GM18511 (cell line): ENCODE measurements around the gene YPEL4.

ENCODE experiments used
- ATAC-seq: cut with Tn5 transposase; IDR thresholded peaks from one replicate; pipeline ENCODE4 v1.9.1; 2021; ENCODE audit warnings: mild to moderate bottlenecking, moderate library complexity; ENCODE audit not compliant: unreplicated experiment

Gene YPEL4

DNA sequence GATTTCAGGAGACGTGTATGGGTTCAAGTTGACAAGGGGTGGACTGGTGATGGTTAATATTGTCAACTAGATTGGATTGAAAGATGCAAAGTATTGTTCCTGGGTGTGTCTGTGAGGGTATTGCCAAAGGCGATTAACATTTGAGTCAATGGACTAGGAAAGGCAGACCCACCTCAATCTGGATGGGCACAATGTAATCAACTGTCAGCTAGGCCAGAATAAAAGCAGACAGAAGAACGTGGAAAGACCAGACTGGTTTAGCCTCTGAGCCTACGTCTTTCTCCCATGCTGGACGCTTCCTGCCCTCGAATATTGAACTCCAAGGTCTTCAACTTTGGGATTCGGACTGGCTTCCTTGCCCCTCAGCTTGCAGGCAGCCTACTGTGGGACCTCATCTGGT, 1.7 kb upstream of the YPEL4 start:
- no peak for ATAC-seq

DNA sequence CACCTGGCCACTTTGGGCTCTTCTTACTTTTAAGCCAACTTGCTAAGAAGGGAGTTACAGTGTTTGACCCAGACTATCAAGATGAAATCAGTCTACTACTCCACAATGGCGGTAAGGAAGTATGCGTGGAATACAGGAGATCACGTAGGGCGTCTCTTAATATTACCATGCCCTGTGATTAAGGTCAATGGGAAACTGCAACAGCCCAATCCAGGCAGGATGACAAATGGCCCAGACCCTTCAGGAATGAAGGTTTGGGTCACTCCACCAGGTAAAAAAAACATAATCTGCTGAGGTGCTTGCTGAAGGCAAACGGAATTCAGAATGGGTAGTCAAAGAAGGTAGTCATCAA, 1.0 kb upstream of the YPEL4 start:
- no peak for ATAC-seq

DNA sequence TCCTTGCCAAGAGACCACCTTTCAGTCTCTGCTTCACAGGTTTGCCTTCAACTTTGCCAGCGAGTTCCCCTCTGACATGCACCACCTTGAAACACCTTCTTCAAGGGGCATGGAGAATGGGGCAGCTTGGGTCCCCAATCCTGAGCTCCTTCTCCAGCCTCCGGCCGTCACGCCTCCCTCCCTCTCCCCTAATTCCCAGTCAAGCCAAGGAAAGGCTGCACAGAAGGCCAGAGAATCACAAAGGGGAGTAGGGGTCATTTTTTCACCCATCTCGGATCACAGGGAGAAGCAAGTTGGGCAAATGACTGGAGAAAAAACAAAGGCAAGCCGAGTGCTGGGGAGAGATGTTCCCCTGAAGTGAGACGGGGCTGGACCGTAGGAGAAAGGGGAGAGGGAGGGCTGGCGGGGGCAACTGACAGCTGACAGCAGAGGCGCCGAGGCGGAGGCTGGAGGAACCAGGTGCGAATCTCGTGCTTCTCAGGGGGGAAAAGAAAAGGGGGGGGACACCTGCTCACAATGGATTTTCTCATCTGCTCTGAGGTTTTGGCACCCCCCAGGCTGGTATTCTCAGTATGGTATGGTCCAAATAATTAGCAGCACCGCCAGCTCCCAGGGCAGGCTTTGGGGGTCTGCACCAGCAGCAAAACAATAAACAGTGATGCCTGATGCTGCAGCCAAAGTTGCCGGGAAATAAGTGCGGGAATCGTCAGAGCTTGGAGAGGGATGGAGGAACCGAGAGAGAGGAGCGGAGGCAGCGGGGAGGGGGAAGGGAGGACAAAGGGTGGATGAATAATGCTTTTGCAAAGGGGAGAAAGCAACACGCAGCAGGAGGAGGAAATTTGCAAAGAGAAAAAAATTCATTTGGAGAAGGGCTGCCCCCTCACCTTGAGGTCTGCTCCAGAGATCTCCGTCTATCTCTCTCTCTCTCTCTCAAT, 644 bp downstream of the YPEL4 start:
- ATAC-seq, result peak; percentile 7

DNA sequence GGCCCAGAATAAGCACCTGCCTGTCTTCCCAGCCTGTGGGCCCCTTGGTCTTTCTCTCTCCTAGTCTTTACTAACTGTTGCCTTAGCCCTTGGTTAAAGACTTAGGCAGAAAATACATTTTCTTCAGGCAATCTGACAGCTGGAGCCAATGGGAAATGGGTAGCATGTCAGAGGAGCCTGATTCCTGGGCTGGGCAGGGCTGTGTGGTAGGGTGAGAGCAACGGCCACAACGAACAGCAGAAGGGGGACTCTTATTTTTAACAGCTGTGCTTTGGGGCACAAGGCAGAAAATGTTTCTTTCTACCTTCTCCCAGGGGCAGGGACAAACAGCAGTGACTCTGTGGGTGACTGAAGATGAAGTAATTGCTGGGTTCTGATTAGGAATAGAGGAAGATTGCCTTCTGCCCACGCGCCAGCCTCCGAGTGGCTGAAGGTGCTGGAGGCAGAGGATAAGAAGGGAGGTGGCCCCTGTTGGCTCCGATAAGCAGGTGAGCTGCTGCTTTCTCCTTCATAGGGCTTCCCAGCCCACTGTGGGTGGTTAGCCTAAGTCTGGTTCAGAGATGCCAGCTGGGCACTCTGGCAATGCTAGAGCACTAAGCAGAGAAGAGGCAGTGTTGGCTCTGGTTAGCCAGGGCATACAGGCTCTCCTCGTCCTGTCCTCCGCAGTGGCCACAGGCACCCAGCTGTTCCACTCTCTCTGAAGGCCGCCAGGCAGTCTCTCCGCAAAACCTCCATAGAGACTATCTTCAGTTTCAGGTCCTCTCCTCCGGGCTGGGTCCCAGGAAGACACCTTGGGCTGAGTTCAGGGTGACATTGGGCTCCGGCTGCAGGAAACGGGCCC, 1.5 kb downstream of the YPEL4 start:
- ATAC-seq, result peak; percentile 36

DNA sequence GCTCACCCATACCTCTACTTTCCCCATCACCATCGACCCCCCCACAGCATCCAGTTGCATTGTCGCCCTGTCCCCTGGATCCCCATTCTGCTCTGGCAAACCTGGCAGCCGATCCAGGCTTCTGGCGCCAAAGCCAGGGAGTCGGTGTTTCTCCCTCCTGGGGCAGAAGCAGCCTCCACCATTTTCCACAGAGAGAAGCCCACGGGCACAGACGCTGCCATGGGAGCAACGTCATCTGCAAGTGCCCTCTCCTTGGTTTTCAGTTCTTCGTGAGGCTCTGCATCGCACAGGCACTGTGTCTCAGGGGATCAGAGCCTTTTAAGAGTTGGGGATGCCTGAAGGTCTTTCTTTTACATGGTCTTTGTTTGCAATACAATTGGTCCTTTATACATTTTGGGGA, 2.3 kb downstream of the YPEL4 start:
- no peak for ATAC-seq

DNA sequence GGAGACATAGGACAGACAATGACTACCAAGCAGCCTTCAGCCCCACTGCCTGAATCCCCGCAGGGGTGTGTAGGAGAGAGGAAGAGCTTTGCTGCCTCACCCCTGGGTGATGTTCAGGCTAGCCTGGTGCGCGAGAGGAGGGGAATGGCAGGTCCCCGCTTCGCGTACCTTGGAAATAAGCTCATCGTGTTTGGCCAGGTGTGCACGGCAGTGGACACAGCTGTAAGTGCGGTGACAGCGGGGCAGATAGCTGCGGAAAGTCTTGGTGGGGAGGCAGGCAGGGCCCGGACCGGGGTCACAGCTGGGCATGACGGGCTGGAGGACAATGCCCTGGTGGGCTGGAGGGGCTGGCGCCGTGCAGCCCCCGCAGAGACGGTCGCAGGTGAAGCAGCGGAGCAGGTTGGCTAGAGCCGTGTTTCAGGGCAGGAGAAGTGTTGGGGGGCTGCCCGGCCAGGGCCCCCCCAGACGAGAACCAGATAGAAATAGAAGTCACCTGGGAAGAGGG, 2.9 kb downstream of the YPEL4 start:
- ATAC-seq, result no peak

DNA sequence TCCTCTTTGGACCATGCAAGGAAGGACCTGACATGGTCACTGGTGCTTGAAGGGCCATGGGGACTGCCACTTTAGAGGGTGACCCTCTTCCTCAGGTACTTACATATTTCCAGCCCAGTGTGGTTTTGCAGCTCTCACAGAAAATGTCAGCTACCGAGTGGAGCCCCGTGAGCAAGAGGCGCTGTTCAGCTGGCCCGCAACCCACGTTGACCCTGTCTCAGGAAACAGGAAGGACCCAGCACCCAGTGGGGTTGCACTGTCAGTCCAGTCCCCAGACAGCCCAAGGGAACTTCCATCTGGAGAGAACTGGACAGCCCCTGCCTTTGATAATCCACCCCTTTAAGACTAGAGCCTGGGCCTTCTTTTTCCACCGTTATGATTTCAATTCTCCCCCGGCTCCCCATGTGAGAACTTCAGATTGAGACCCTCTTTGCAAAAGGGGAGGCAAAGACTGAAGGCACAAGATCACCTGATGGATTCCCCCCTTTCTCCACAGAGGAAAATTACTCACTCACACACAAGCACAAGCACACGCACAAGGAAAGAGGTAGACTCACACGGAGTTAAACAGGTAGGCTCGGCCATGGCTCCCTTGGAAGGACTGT, 3.4 kb downstream of the YPEL4 start:
- ATAC-seq, result no peak

DNA sequence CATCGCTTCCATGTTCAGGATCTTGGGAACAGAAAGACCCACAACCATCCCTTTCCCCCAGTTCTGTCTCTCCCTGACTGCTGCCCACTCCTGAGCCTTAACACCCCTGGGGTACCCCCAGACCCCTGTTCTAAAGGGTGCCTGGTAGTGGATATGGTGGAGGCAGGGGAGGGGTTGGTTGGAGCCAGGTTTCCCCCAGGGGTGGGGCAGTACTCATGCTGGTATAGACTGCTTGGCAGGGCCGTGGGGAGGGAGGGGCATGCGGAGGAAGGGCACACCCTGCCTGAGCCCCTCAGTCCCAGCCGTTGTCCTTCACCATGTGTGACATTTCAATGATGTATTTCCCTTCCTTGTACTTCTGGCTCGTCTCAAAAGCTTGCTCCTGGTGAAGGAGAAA, 4.0 kb downstream of the YPEL4 start:
- ATAC-seq, result no peak

DNA sequence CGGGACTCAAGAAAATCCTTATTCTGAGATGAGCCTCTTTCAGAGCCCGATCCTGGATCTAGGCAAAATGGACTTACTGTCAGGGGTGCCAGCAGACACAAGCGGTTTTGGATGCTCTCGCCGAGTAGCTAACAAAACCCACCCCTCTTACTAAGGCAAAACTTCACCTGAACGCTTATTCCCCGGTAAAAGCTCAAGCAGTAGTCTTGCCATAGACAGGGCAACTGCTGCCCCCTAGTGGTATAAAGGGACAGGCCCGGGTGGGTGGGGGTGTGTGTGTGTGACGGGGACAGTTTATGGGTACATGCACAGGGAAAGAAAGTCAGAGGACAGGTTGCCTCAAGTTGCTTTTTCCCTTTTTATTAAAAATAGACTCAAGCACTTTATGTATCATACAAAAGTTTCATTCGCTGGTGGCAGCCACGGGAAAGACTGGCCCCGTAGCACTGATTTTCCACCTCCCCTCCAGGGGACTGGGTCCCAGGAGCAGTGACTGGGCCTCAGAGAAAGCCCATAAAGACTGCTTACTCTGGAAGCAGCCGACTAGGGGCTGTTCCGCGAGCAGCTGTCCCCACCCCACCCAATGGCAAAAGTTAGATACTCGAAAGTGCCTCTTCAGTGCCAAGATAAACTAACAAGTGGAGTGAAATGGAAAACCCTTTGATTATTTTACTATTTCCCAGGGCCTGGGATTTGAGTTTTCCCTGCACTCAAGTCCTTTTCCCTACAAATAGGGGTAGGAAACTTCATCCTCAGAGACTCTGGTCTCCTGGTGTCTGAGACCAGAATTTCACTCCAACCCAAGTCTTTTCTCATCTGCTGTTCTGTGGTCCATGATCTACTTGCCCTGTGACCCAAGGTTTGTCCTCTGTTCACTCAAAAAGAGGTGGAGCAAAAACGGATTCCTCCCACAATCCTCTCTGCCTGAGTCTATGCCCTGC, 4.7 kb downstream of the YPEL4 start:
- ATAC-seq, result peak; percentile 50

DNA sequence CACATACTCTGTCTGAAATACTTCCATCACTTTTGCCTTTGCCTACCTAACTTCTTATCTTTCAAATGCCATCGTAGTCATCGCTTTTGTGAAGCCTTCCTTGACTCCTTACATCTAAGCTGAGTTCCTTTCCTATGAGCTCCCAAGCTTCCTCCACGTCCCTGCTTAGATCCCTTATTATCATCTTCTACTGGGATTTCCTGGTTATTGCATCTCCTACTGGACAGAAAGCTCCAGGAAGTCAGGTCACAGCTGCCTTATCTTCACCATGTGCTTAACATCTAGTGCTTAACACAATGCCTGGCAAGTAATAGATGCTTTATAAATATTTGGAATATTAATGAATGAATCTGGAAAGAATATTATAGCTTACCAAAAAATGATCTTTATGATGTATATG, 5.9 kb downstream of the YPEL4 start:
- ATAC-seq, result no peak

DNA sequence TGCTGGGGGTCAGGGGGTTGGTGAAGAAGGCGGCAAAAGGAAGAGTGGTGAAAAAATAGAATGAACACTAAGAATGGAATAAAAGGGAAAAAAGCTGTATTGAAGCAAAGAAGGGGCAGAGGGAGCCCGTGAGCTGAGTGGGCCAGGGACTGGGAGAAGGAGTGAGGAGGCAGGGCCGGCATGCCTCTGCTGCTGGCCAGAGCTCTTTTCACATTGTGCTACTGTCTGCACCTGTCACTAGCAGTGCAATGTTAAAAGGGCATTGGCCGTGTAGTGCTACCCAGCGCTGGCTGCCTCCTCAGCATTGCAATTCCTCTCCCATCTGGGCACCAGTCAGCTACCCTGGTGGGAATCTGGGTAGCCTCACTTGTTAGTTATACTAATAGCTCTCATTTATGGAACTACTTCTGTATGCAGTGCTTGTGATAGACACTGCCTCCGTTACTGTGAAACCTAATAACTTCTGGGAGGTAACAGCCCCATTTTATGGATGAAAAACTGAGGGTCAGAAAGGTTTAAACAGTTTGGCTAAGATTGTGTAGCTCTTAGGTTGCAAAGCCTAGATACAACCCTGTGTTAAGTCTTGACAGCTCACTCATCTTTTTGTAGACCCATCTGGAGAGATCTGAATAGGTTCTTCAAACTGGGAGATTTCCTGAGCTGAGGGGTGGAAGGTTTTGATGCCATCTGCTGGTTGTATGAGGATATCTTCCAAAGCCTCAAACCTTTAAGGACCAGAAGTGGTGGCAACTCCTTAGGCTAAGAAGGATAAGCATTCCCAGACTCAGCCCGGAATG, 8.5 kb downstream of the YPEL4 start:
- no peak for ATAC-seq

DNA sequence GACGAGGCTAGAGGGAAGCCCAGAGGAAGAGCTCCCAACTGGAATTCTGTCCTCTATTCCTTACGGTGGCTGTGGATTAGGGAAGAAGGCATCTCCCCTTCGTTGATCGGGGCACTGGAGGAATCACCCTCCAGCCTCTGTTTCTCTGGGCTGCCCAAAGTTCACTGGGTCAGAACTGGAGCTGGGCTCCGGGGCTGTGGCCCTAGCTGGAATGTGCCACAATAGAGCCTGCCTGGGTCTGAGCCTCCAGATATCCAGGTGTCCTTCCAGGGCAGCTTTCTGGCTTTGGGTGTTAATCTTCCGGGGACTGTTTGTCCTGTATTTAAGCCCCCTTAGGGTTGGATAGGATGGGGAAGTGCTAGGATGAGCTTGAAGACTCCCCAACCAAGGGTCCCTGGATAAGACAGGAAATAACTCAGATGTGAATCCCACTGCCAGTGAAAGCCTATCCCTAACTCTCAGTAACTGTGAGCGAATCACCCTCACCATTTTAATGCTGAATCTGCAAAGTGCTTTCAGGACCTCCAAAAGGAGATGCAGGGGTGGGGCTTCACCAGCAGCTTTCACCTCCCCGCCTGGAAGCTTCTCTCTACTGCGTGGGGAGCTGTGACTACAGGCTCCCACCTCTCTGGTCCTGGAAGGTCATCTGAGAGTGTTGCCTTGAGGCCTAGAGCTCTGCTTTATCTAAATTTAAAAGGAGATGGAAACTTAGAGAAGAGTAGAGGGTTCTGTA, 9.5 kb downstream of the YPEL4 start:
- ATAC-seq, result no peak

DNA sequence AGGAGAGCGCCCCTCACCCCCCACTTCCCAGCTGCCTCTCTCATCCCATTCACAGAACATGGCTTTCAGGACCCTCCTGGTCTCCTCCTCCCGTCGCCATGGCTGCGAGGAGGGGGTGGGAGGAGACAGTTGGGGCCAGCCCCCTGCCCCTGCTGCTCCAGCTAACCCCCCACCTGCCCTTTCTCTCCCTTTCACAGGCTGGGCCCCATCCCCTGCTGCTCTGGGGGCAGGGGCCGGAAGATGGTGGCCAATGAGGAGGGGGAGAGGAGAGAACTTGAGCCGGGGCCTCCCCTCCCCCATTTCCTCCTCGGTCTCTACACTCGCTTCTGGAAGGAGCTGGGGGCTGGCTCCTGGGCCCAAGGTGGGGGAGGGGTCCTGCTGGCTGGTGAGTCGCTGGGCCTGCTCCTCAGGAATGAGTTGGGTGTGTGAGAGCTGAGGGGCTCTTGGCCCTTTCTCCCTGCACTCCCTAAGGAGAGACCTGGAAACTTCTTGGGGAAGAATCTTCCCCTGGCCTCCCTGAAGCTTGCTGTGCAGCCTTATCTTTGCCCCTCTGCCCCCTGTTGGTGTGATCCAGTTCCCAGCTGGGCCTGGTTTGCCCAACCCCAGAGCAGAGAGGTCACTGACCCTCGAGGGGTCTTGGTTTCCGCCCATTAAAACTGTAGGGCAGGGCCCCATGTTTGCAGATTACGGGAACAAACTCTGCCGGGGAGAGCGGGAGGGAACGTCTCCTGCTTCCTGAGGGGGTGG, 10.2 kb downstream of the YPEL4 start:
- ATAC-seq, result no peak

DNA sequence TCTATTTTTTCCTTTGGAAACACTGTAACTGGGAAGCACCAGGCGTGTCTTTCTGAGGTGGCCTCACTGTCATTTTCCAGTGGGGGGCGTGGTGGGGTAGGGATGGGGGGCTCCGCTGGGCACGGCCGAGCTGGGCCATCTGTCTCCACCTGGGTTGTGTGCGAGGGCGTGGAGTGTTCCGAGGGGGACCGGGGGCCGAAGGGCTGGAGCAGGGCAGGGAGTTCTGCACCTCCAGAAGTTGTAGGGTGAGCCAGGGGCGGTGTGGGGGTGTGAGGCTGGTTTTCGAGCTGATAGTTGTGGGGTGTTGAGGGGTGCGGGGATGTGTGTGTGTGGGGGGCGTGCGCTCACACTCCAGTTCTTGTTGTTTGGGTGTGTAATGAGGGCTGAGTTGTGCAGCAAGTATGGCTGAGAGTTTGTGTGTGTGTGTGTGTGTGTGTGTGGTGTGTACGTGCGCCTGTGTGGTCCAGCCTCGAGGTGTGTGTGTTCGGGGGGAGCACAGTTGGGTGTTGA, 10.8 kb downstream of the YPEL4 start:
- ATAC-seq, result no peak

DNA sequence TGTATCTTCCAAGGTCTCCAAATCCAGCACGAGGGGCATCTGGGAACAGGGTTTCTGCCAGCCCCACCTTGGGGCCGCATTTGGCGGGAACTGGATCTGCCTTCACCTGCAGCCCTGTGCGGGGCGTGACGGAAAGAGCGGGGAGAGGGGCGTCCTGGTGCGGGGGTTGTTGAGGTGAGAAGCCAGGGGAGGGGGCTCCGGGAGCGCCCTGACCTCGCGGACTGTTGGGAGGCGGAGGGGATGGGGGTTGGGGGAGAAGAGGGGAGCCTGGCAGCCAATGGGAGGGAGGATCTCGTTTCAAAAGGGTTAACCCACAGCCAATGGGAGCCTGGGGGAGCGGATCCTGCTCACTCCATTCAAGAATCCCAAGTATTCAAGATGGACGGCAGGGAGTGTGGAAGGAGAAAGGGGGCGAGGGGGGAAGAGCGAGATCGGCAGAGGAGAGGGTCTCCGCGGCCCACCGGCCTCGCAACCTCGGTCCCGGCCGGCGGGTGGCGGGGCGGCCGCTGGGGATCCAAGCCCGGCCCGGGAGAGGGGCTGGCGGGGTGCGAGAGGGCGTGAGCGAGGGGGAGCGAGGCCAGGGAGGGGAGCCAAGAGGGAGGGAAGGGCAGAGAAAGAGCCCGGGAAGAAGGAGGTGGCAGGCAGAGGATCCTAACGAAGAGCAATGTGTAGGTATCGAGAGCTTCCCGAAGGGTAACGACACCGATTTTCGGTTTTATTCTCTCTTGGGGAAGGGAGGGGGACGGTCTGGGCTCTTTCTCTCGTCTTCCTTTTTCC, 11.5 kb downstream of the YPEL4 start:
- ATAC-seq, result peak; percentile 47

DNA sequence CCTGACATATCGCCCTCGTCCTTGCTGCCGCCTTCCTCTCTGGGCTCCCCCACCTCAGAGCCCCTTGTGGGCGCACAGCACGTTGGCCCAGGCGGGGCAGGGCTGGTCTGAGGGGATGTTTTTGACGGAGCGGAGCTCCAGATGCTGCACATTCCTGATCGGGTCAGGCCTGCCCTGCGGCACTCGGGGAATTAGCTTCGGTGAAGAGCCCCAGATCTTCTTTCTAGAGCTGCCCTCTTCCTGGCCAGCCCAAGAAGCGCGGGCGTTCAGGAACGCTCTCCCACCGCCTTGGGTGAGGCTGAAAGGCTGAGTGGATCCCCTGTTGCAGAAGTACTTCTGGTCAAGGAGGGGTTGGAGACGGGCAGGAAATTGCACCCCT, 12.1 kb downstream of the YPEL4 start:
- ATAC-seq, result no peak

DNA sequence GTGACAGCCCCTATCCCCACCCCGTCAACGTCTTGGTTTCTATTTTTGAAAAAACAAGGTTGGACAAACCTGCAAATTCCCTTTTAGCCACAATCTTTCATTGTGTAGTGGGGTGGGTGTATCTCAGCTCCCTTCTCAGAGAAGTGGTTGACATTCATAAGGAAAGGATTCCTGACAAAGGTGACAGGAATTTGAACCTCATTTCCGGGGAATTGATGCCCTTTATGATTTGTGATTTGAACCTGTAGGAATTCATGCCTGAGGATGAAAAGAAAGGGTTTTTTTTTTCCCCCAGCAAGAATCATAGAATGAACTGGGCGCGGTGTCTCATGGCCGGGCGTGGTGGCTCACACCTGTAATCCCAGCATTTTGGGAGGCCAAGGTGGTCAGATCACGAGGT, 14.5 kb downstream of the YPEL4 start:
- ATAC-seq, result no peak
